ENCODE measurements around the gene SOX6.

GRCh38 chr11:16367252-16367651 is 10.9 kb upstream of the SOX6 start:
- TF ChIP-seq SIN3A (IDR thresholded peaks at IDR 0.05; ENCODE audit: borderline replicate concordance, insufficient read depth, low read length): no peak
- no peak for TF ChIP-seq POLR2AphosphoS5 (IDR thresholded peaks at IDR 0.05; ENCODE audit: low read depth, low read length)
- no peak for TF ChIP-seq REST (IDR thresholded peaks at IDR 0.05; ENCODE audit: insufficient read depth in 1 of 2, low read depth in 2 of 2, low read length in 2 of 2)
- TF ChIP-seq FOXP2 (optimal IDR thresholded peaks at IDR 0.05; ENCODE audit: borderline replicate concordance, extremely low read depth, extremely low read length, insufficient read depth): no peak
- no peak for TF ChIP-seq TAF1 (IDR thresholded peaks at IDR 0.05; ENCODE audit: borderline replicate concordance, insufficient read depth, low read length)
